RPMI8226 (cell line): ENCODE results near the gene CDH20.

Experiments
- DNase-seq: peaks from one replicate; pipeline ENCODE4 v3.0.0-alpha.2; 2015

CDH20 gene

GRCh38 chr18:61581578-61582201, 248.5 kb downstream of the CDH20 start:
- peak; percentile 62 for DNase-seq

- DNase-seq, result no peak
Observed at GRCh38 chr18:61582202-61582710, 249.0 kb downstream of the CDH20 start.

GRCh38 chr18:61583548-61583947, 250.3 kb downstream of the CDH20 start:
- no peak for DNase-seq

- DNase-seq, result no peak
Observed at GRCh38 chr18:61587865-61588264, 254.6 kb downstream of the CDH20 start.

- DNase-seq, result no peak
Observed at GRCh38 chr18:61589053-61589723, 256.0 kb downstream of the CDH20 start.

GRCh38 chr18:61589724-61590065, 256.5 kb downstream of the CDH20 start:
- no peak for DNase-seq

- DNase-seq, result no peak
Observed at GRCh38 chr18:61591253-61591652, 258.0 kb downstream of the CDH20 start.

- DNase-seq, result no peak
Observed at GRCh38 chr18:61595615-61596251, 262.5 kb downstream of the CDH20 start.

- no peak for DNase-seq
Observed at GRCh38 chr18:61596296-61596695, 263.1 kb downstream of the CDH20 start.

- peak; percentile 11 for DNase-seq
Observed at GRCh38 chr18:61597316-61597715, 264.1 kb downstream of the CDH20 start.

GRCh38 chr18:61600422-61600821, 267.2 kb downstream of the CDH20 start:
- no peak for DNase-seq

GRCh38 chr18:61602836-61603235, 269.6 kb downstream of the CDH20 start:
- DNase-seq, result no peak
